Activated CD8-positive, alpha-beta memory T cell treated with anti-CD3 and anti-CD28 coated beads for 1 hour (primary cell): ENCODE measurements around the gene MALAT1.
A peak's percentile ranks its signal among the peaks of the same experiment; 100 is the strongest.
"Not testable (repeated sequence)": the region's sequence is repeated elsewhere in the genome, so short reads cannot be mapped to it uniquely, and the experiment has no call there.

Experiments
- DNase-seq, 2 donors: peaks; one replicate each; pipeline ENCODE4 v3.0.0-alpha.2; 2020; ENCODE audit warnings: low read depth in 1 of 2; ENCODE audit errors: extremely low read depth in 1 of 2

MALAT1 gene

GRCh38 chr11:65498977-65499712, at the start of gene MALAT1:
TSS of gene MALAT1 (plus strand) at chr11:65499045.
- DNase-seq = peak; percentile 87 to 92

DNA sequence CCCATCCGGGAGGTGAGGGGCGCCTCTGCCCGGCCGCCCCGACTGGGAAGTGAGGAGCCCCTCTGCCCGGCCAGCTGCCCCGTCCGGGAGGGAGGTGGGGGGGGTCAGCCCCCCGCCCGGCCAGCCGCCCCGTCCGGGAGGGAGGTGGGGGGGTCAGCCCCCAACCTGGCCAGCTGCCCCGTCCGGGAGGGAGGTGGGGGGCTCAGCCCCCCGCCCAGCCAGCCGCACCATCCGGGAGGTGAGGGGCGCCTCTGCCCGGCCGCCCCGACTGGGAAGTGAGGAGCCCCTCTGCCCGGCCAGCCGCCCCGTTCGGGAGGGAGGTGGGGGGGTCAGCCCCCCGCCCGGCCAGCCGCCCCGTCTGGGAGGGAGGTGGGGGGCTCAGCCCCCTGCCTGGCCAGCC, 47.5 kb upstream of the MALAT1 start:
- DNase-seq = not testable (repeated sequence)

- not testable (repeated sequence) for DNase-seq
These were observed 46.6 kb upstream of the MALAT1 start for GRCh38 chr11:65452259-65452658.

DNA sequence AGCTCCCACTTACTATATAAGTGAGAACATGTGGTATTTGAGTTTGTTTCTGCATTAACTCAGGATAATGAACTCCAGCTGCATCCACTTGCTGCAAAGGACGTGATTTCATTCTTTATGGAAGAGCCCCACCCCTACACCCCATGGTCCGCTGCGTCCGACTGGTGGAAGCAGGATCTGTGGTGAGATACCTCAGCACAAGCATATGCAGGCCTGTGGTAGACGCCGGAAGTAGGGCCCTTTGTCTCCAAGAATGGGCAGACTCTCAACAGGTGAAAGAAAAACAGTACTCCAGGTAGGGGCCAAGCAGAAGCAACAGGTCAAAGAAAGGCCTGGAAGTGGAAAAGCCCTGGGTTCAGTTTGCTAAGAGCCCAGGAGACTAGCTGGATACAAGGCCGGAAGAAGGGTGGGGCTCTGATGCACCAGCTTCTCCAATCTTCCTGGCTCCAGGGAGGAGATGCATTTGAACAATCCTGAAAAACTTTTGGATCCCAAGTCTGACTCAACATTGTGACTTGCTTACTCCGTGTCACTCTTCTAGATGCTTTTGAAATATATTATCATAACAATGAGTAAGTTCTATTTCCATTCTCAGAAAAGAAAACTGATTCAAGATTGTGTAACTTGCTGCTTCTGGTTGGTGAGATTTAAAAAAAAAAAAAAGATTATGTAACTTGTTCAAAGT, 45.9 kb upstream of the MALAT1 start:
- DNase-seq = no peak

DNA sequence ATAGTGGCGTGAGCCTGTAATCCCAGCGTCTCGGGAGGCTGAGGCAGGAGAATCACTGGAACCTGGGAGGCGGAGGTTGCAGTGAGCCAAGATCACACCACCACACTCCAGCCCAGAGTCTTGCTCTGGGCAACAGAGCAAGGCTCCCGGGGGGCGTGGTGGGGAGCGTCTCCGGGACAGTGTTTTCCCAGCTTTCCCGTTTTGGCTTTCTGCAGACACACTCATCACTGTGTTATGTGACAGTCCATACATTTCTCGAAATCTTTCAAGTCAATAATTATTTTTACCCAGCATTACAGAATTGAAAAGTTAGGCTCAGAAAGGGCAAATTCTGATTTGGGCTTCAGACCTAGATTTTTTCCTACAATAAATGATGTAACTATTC, 44.5 kb upstream of the MALAT1 start:
- no peak for DNase-seq

- DNase-seq = peak; percentile 38 to 71
These were observed 44.0 kb upstream of the MALAT1 start for GRCh38 chr11:65454696-65455456.

DNA sequence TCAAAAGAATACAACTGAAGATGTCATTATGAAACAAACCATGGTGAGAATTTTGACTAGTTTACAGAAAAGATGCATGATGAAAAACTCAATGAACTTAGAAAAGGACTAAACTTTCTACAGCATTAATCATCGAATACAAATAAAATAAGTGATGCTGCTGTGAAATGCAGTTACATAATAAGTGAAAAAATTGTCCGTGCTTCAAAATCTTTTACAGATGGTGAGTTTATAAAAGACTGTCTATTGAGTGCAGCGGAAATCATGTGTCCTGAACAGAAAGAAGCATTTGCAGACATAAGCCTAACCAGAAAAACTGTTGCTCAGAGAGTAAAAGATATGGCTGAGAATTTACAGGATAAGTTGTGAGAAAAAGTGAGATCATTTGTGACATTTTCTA, 42.4 kb upstream of the MALAT1 start:
- no peak for DNase-seq

DNA sequence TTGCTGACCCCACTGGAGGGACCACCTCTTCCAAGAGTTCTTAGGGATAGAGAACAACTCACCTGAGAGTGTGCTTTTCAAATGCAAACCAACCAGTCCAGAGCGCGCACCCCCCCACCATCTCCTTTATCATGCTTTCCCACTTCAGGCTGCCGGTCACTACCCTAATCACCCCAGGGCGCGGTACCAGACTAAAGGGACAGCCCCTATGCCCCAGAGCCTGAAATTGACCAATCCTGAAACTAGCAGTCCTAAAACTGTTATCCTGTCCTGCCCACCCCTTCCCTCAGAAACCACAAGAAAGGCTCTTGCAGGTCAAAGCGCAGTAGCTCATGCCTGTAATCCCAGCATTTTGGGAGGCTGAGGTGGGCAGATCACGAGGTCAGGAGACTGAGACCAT, 39.3 kb upstream of the MALAT1 start:
- no peak for DNase-seq

- DNase-seq = not testable (repeated sequence)
These were observed 33.4 kb upstream of the MALAT1 start for GRCh38 chr11:65465471-65465870.

DNA sequence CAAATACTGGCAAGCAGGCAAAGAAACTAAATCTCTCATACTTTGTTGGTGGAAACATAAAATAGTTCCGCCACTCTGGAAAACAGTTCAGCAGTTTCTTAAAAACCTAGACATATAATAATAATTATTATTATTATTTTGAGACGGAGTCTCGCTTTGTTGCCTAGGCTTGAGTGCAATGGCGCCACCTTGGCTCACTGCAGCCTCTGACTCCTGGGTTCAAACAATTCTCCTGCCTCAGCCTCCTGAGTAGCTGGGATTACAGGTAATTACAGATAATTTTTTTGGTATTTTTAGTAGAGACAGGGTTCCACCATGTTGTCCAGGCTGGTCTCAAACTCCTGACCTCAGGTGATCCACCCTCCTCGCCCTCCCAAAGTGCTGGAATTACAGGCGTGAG, 31.5 kb upstream of the MALAT1 start:
- not testable (repeated sequence) for DNase-seq

DNA sequence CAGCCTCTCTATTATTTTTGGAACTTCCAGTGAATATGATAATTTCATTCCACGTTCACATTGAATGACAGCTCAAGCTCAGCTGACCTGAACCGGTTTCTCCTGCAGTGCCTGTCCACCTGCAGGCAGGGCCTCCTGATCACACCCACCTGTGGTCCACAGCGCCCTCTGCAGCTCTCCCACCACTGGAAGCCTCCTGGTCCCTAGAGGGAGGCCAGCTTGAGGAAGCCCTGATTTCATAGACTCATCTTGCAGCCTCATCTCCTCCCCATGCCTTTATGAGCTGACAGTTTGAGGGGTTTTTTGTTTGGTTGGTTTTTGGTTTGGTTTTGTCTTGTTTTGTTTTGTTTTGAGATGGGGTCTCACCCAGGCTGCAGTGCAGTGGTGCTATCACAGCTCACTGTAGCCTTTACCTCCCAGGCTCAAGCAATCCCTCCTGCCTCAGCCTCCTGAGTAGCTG, 29.9 kb upstream of the MALAT1 start:
- DNase-seq = no peak

GRCh38 chr11:65470433-65471049, 28.3 kb upstream of the MALAT1 start:
- no peak for DNase-seq

DNA sequence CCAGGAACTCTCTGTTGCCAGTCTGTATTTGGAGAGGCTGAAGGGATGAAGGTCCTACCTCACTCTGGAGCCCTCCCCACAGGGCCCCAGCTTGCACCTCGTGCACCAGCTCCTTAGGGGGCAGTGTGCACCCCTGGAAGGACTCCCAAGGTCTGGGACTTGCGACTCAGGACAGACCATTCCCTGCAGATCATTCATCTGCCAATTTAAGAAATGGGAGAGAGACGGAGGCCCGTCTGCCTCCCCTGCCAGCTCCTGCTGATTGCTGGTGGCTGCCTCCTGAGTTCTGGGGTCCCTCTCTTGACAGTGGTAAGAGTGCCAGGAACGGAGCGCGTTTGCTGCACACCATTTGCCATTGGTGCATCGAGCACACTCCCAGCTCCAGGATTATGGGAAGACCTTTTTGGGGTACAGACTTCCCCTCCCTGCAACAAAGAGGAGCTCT, 27.4 kb upstream of the MALAT1 start:
- DNase-seq = no peak

- not testable (repeated sequence) for DNase-seq
These were observed 26.1 kb upstream of the MALAT1 start for GRCh38 chr11:65472588-65473277.

DNA sequence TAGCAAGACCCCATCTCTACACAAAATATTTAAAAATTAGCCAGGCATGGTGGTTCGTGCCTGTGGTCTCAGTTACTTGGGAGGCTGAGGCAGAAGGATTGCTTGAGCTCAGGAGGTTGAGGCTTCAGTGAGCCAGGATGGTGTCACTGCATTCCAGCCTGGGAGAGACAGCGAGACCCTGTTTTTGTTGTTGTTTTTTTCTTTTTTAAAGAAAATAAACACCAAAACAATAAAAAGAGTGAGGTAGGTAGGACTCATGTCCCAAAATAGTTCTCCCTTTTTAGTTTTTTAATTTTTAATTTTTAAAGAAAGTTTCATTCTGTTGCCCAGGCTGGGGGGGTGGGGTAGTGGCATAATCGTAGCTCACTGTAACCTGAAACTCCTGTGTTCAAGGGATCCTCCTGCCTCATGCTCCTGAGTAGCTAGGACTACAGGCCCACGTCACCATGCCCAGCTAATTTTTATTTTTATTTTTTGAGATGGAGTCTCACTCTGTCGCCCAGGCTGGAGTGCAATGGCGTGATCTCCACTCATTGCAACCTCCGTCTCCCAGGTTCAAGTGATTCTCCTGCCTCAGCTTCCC, 25.5 kb upstream of the MALAT1 start:
- DNase-seq = no peak

GRCh38 chr11:65474864-65475263, 24.0 kb upstream of the MALAT1 start:
- DNase-seq = no peak

- DNase-seq = no peak
These were observed 22.2 kb upstream of the MALAT1 start for GRCh38 chr11:65476632-65477148.

GRCh38 chr11:65477149-65477965, 21.5 kb upstream of the MALAT1 start:
- DNase-seq = peak; percentile 81 to 86
